SH-SY5Y (cell line): ENCODE measurements around the gene ZDHHC4.

Experiments used
- GATA2 ChIP-seq: IDR thresholded peaks from 2 replicates; pipeline ENCODE4 v1.6.1; 2011; ENCODE audit warnings: mild to moderate bottlenecking, low read depth, low read length
- GATA3 ChIP-seq: IDR thresholded peaks from 2 replicates; pipeline ENCODE4 v1.6.1; 2011; ENCODE audit warnings: low read depth, mild to moderate bottlenecking, low read length, moderate library complexity

DNA sequence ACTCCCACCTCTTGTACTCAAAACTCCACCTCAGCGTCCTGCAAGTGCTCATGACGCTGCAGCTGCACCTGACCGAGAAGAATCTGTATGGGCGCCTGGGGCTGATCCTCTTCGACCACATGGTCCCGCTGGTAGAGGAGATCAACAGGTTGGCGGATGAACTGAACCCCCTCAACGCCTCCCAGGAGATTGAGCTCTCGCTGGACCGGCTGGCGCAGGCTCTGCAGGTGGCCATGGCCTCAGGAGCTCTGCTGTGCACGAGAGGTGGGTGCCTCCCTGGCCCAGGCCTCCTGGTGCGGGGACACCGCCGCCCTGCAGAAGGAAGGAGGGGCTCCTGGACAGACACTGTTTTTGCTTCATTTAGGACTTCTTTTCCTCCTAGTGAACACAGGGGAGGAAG lies 22.8 kb downstream of the ZDHHC4 start:
- no peak for TF ChIP-seq GATA3
- no peak for TF ChIP-seq GATA2
